ENCODE measurements around the gene KIAA2012. TPM values are rescaled to one million over a fixed set of nuclear protein-coding genes. Genes with fewer than 3 reads are reported as not detected.

Gene KIAA2012
- total RNA-seq, 1 donor from 2014 or later, result not detected

DNA sequence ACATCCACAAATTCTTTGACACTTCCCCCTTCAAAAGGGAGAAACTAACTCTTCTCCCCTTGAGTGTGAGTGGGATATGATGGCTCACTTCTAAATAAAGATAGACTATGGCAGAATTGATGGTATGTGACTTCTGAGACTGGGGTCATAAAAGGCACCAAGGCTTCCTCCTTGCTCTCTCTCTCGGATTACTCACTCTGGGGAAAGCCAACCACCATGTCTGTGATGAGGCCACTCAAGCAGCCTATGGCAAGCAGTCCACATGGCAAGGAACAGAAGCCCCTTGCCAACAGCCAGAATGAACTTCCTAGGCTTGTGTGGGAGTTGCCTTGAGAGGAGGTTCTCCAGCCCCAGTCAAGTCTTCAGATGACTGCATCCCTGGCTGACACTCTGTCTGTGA lies 43.6 kb downstream of the KIAA2012 start:
- Mint-ChIP-seq H3K4me1 (ENCODE audit: low read depth) (no peaks in the 10 kb centered on the region), H3K36me3 (ENCODE audit: low read depth) (no peaks in the 10 kb centered on the region), H3K9me3 (no peaks in the 10 kb centered on the region), H3K27me3 (ENCODE audit: insufficient read depth) (peaks cover 16% of the 10 kb centered on the region), H3K27ac (no peak overlapping the region), H3K4me3 (no peak overlapping the region)
- DNase-seq (ENCODE audit: low spot score), result no peak
- intact Hi-C loops (cut with micrococcal nuclease), result no loop called here

DNA sequence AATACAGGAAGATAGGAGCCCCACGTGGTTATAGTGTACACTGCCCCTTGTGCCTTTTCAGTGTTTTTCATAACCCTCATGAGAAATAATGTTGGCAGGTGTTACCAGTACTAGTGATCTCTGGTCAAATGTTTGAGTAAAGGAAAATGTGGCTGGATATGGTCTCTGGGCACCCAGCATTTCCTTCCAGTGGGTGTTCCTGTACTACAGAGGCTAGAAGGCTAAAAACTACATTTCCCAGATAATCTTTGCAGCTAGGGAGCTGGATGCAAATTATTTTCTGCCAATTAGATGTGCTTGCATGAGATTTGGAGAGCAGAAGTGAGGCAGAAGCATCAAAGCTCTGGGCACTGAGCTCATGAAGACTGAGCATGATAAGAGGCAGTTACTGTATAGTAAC lies 45.1 kb downstream of the KIAA2012 start:
- DNase-seq (ENCODE audit: low spot score), result no peak
- Mint-ChIP-seq H3K4me3 (no peak overlapping the region), H3K9me3 (no peaks in the 10 kb centered on the region)

DNA sequence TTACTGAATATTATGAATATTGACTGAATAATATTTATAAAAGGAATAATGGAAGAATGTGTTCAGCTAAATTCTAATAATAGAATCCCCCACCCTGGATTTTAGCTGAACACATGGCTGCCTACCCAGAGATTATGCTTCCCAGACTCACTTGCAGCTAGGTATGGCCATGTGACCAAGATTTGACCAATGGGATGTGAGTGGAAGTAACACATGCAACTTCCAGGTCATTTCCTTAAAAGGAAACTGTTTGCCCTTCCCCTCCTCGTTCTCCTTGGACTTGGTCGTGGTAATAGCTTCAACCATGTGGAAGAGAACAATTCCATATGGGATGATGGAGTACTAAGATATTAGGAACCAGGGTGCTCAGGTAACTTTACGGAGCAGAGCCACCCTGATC lies 47.8 kb downstream of the KIAA2012 start:
- no peak overlapping the region for H3K27ac Mint-ChIP-seq
- no peaks in the 10 kb centered on the region for H3K36me3 Mint-ChIP-seq (ENCODE audit: low read depth)
- intact Hi-C loops (cut with micrococcal nuclease), result no loop called here
- peaks cover 20% of the 10 kb centered on the region for H3K27me3 Mint-ChIP-seq (ENCODE audit: insufficient read depth)
- H3K4me3 Mint-ChIP-seq, result no peak overlapping the region
- no peaks in the 10 kb centered on the region for H3K9me3 Mint-ChIP-seq
- H3K4me1 Mint-ChIP-seq (ENCODE audit: low read depth), result no peaks in the 10 kb centered on the region
- no peak for DNase-seq (ENCODE audit: low spot score)

More for the DNA sequence above, 45.1 kb downstream of the KIAA2012 start:
- Mint-ChIP-seq H3K36me3 (ENCODE audit: low read depth) (no peaks in the 10 kb centered on the region), H3K27ac (no peak overlapping the region), H3K27me3 (ENCODE audit: insufficient read depth) (peaks cover 16% of the 10 kb centered on the region), H3K4me1 (ENCODE audit: low read depth) (no peaks in the 10 kb centered on the region)
- intact Hi-C loops (cut with micrococcal nuclease), result no loop called here

DNA sequence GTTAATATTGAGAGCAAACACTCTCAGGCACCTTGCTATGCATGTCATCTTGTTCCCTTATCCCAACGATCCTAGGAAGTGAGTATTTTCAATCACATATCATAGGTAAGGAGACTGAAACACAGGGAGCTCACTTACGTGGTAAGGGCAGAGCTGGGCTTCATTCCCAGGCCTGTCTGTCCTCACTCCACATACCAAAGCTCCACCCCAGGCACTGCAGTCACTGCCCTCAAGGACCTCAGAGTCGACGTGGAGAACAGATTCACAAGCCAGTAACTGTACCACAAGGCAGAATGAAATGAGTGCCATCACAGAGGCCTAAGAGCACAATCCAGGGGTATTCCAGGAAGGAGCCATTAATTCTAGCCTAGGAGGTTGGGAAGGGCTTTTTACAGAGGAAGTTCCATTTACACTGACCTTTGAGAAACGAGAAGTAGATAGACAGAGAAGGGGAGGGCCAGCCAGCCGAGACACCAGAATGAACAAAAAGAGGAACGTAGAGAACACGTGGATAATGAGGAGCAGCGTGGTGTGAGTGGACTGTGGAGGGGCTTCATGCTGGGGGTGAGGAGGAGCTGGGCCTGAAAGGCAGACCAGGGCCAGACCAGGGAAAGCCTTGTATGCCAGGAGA lies 48.6 kb downstream of the KIAA2012 start:
- Mint-ChIP-seq H3K9me3 (no peaks in the 10 kb centered on the region), H3K27ac (no peak overlapping the region), H3K4me1 (ENCODE audit: low read depth) (no peaks in the 10 kb centered on the region), H3K36me3 (ENCODE audit: low read depth) (no peaks in the 10 kb centered on the region), H3K27me3 (ENCODE audit: insufficient read depth) (peaks cover 14% of the 10 kb centered on the region), H3K4me3 (no peak overlapping the region)
- no peak for DNase-seq (ENCODE audit: low spot score)
- intact Hi-C loops (cut with micrococcal nuclease), result no loop called here

- Mint-ChIP-seq H3K9me3 (no peaks in the 10 kb centered on the region), H3K4me3 (no peak overlapping the region), H3K27ac (no peak overlapping the region), H3K36me3 (ENCODE audit: low read depth) (no peaks in the 10 kb centered on the region), H3K4me1 (ENCODE audit: low read depth) (no peaks in the 10 kb centered on the region), H3K27me3 (ENCODE audit: insufficient read depth) (peaks cover 13% of the 10 kb centered on the region)
- intact Hi-C loops (cut with micrococcal nuclease), result no loop called here
- no peak for DNase-seq (ENCODE audit: low spot score)
Measured at GRCh38 chr2:202122163-202122540, 49.1 kb downstream of the KIAA2012 start.

DNA sequence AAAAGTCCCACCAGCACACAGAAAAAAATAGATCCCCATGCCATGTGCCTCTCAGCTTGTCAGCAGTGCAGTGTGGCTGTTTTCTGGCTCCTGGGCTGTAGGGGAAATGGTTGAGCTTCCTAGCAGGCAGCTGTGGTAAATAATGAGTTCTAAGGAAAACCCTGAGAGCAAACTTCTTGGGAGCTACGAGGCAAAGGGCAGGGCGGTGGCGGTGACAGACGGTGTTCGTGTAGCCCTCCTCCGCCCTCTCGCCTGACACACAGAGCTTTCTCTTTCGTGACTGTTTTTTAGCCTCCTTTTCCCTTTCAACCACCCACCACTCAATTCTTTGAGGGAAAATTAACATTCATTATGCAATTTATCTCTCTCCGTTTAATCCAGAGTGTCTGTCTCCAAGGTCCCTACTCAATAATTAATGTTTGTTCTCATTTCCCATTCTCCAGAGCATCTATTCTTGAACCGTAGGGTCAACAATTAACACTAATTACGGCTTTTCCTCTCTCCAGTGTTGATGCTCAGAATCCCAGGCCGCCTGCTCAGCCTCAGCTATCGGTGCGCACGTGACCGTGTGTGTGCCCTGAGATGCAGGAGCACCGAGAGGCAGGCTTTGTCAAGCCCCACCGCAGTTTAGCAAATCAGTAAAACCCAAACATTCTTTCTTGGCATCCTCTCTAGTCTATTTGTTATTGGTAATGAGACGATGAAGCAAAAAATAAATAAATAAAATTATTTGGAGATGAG lies 50.1 kb downstream of the KIAA2012 start:
- no peak overlapping the region for H3K4me3 Mint-ChIP-seq
- no peak for DNase-seq (ENCODE audit: low spot score)
- no peak overlapping the region for H3K27ac Mint-ChIP-seq
- no peaks in the 10 kb centered on the region for H3K4me1 Mint-ChIP-seq (ENCODE audit: low read depth)
- intact Hi-C loops (cut with micrococcal nuclease), result no loop called here
- H3K27me3 Mint-ChIP-seq (ENCODE audit: insufficient read depth), result peaks cover 14% of the 10 kb centered on the region
- H3K36me3 Mint-ChIP-seq (ENCODE audit: low read depth), result no peaks in the 10 kb centered on the region
- H3K9me3 Mint-ChIP-seq, result no peaks in the 10 kb centered on the region

DNA sequence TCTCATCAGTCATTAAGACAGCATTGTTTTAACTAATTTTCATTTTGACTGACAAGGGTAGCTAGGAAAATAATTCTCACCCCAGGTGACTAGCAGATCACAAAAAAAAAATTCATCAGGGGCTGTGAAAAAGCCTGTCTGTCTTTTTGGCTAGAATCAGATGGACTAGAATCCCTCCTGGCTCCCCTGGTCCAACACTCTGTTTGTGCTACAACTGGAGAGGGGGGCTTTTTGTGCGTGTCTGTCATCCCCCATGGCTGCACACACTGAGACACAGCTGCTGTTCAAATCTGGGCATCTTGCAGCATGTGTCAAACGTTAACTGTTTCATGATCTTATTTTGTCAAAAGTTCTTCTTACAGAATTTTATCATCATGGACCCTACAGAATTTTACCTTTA lies 51.2 kb downstream of the KIAA2012 start:
- no peaks in the 10 kb centered on the region for H3K36me3 Mint-ChIP-seq (ENCODE audit: low read depth)
- H3K9me3 Mint-ChIP-seq, result no peaks in the 10 kb centered on the region
- no peak overlapping the region for H3K27ac Mint-ChIP-seq
- peaks cover 12% of the 10 kb centered on the region for H3K27me3 Mint-ChIP-seq (ENCODE audit: insufficient read depth)
- H3K4me3 Mint-ChIP-seq, result no peak overlapping the region
- no peak for DNase-seq (ENCODE audit: low spot score)
- H3K4me1 Mint-ChIP-seq (ENCODE audit: low read depth), result no peaks in the 10 kb centered on the region
- intact Hi-C loops (cut with micrococcal nuclease), result no loop called here

DNA sequence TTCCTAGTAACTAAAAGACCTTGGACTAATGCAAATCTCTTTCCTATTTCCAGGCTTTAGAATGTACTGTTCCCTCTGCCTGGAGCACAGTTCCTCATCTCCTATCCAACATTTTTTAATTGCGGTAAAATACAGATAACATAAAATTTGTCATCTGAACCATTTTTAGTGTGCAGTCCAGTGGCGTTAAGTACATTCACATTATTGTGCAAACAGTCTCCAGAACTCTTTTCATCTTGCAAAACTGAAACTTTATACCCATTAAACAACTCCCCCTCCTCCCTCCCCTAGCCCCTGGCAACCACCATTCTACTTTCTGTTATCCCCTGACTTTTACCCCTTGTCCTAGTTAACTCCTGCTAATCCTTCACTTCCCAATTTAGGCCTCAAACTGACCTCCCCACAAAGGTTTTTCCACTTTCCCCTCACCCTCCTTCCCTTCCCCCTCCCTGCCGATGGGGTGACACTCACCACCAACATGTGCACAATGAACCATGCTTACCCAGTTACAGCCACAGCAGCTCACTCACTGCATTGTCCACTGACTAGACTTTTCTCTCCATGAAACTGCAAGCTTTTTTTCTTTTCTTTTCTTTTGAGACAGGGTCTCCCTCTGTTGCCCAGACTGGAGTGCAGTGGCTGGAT lies 54.8 kb downstream of the KIAA2012 start:
- H3K36me3 Mint-ChIP-seq (ENCODE audit: low read depth), result no peaks in the 10 kb centered on the region
- no peaks in the 10 kb centered on the region for H3K9me3 Mint-ChIP-seq

DNA sequence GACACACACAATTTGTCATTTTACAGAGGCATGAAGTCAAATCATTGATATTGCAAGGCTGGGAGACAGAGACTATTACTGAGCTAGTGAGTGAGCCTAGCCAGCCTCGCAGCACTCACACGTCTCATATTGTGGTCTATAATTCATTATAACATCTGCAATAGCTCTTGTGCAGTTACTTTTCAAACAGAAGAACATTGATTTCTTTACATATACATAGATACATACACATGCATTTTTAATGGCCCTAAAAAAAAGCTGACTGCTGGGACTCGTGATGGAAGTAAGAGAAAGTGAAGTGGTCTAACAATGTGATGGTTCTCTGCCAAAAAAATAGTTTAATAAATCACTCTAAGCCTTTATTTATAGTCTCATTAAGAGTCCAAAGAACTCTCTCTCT lies 56.8 kb downstream of the KIAA2012 start:
- H3K4me1 Mint-ChIP-seq (ENCODE audit: low read depth), result no peaks in the 10 kb centered on the region
- DNase-seq (ENCODE audit: low spot score), result no peak
- intact Hi-C loops (cut with micrococcal nuclease), result no loop called here
- peaks cover 2% of the 10 kb centered on the region for H3K27me3 Mint-ChIP-seq (ENCODE audit: insufficient read depth)
- no peaks in the 10 kb centered on the region for H3K36me3 Mint-ChIP-seq (ENCODE audit: low read depth)
- H3K4me3 Mint-ChIP-seq, result no peak overlapping the region
- H3K27ac Mint-ChIP-seq, result no peak overlapping the region
- no peaks in the 10 kb centered on the region for H3K9me3 Mint-ChIP-seq

More for the DNA sequence above, 54.8 kb downstream of the KIAA2012 start:
- no peak overlapping the region for H3K27ac Mint-ChIP-seq
- no peaks in the 10 kb centered on the region for H3K4me1 Mint-ChIP-seq (ENCODE audit: low read depth)
- DNase-seq (ENCODE audit: low spot score), result no peak
- peaks cover 12% of the 10 kb centered on the region for H3K27me3 Mint-ChIP-seq (ENCODE audit: insufficient read depth)
- intact Hi-C loops (cut with micrococcal nuclease), result no loop called here
- no peak overlapping the region for H3K4me3 Mint-ChIP-seq

GRCh38 chr2:202133200-202133908 lies 60.3 kb downstream of the KIAA2012 start:
- H3K27ac Mint-ChIP-seq, result no peak overlapping the region
- no peak overlapping the region for H3K4me3 Mint-ChIP-seq
- H3K9me3 Mint-ChIP-seq, result no peaks in the 10 kb centered on the region
- no peaks in the 10 kb centered on the region for H3K36me3 Mint-ChIP-seq (ENCODE audit: low read depth)
- no peak for DNase-seq (ENCODE audit: low spot score)
- no peaks in the 10 kb centered on the region for H3K4me1 Mint-ChIP-seq (ENCODE audit: low read depth)
- H3K27me3 Mint-ChIP-seq (ENCODE audit: insufficient read depth), result no peaks in the 10 kb centered on the region
- intact Hi-C loops (cut with micrococcal nuclease), result no loop called here

DNA sequence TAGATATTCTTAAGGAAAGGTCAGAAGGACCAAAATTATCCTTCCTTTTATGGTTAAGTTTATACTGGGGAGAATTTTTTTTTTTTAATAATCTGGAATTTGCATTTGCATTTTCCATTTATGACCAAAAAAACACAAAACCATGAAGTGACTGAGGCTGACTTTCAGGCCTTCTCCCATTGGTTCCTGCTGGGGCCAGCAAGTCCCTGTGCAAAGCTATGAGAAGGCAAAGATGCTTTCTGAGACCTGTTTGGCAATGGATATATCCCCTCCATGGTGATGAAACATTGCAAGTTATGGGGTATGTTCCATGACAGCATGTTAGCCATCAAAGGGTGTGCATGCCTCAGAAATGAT lies 60.8 kb downstream of the KIAA2012 start:
- Mint-ChIP-seq H3K9me3 (no peaks in the 10 kb centered on the region), H3K4me1 (ENCODE audit: low read depth) (no peaks in the 10 kb centered on the region), H3K27me3 (ENCODE audit: insufficient read depth) (no peaks in the 10 kb centered on the region), H3K4me3 (no peak overlapping the region), H3K27ac (no peak overlapping the region), H3K36me3 (ENCODE audit: low read depth) (no peaks in the 10 kb centered on the region)
- DNase-seq (ENCODE audit: low spot score), result no peak
- intact Hi-C loops (cut with micrococcal nuclease), result no loop called here

DNA sequence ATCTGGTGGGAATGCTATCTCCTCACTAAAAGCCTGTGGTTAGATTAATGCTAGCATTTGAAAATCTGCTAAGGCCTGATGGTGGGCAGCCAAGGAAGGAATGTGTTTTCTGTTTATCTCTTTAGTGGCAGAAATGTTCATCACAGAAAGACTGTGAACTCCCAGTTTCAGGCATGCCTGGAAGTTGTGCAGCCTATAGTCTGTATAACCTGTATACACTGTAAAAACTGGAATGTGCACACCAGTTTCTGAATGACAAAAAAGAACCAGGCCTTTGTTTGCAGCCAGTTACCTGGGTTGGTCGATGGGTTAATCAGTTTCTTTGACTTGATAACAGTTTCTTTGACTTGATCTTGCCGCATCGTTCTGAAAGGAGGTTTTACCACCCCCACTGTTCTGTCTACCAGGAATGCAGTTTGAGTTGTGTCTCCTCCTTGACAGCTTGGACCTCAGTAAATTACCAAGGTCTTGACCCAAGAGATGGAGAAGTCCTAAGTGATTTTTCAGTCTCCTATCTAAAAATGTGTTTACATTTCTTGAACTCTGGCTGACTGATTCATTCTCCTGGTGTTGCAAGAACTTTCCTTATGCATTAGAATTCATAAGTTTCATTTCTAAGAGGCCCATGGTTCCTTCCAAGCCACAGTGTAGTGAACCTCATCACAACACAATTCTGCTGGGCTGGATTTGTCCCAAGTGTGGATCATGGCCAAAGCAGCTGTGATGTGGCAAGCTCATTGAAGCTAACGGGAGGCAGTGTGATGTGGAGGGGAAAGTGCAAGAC lies 62.2 kb downstream of the KIAA2012 start:
- H3K4me3 Mint-ChIP-seq, result no peak overlapping the region
- H3K4me1 Mint-ChIP-seq (ENCODE audit: low read depth), result no peaks in the 10 kb centered on the region
- no peaks in the 10 kb centered on the region for H3K36me3 Mint-ChIP-seq (ENCODE audit: low read depth)
- intact Hi-C loops (cut with micrococcal nuclease), result no loop called here
- no peak overlapping the region for H3K27ac Mint-ChIP-seq
- H3K9me3 Mint-ChIP-seq, result no peaks in the 10 kb centered on the region
- peaks cover 3% of the 10 kb centered on the region for H3K27me3 Mint-ChIP-seq (ENCODE audit: insufficient read depth)
- DNase-seq (ENCODE audit: low spot score), result no peak

Data from activated T-helper 1 cell treated with anti-CD3 and anti-CD28 coated beads, Interleukin-12 subunit alpha, Interleukin-12 subunit beta, Interleukin-2, Interleukin-4 antibody, amounts not matched to agents 30 ng/mL and 10 ng/mL and 1 ng/mL, durations not matched to agents 14 hours and 24 hours and 36 hours (primary cell).